LNCAP (cell line): Measurements from ENCODE around the gene ANKIB1.

Experiments
- TF ChIP-seq, protein P1 (sequence below): fragments of 450-650 bp; IDR thresholded peaks from 2 replicates; pipeline ENCODE4 v1.5.1; 2017; ENCODE audit warnings: mild to moderate bottlenecking

The ANKIB1 gene

DNA sequence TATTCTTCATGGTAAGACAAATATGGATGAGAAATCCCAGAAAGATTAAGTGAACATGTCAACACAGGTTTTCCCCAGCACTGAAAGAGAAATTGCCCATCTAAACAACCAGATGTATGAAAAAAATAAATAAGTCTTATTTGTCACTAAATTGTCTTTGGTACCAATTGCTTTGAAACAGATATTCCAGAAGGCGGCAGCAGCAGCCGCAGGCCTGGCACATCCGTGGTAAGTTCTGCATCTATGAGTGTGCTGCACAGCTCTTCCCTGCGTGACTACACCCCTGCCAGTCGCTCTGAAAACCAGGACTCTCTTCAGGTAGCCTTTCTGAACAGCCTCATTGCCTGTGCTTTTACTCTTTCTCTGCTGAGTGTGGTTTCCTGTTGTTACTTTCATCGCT, 151.8 kb downstream of the ANKIB1 start:
- TF ChIP-seq, protein P1, sequence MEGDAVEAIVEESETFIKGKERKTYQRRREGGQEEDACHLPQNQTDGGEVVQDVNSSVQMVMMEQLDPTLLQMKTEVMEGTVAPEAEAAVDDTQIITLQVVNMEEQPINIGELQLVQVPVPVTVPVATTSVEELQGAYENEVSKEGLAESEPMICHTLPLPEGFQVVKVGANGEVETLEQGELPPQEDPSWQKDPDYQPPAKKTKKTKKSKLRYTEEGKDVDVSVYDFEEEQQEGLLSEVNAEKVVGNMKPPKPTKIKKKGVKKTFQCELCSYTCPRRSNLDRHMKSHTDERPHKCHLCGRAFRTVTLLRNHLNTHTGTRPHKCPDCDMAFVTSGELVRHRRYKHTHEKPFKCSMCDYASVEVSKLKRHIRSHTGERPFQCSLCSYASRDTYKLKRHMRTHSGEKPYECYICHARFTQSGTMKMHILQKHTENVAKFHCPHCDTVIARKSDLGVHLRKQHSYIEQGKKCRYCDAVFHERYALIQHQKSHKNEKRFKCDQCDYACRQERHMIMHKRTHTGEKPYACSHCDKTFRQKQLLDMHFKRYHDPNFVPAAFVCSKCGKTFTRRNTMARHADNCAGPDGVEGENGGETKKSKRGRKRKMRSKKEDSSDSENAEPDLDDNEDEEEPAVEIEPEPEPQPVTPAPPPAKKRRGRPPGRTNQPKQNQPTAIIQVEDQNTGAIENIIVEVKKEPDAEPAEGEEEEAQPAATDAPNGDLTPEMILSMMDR: no peak

DNA sequence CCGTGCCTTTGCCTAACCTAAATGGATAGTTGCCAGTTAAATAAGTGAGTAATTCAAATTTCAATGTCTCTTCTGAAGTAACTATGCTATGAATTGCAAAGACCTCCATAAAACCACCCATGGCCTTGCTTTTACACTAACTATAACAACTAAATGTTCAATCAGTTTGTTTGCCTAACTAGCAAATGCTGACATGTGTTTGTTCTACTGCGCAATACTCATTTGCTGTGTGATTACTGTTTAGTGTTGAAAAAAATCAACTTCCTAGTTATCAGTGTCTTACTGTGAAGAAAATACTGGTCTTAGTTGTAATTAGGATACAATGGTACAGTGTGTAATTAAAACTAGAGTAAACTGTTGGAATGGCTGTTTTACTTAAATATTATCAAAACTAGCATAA, 154.2 kb downstream of the ANKIB1 start:
- TF ChIP-seq, protein P1: no peak

DNA sequence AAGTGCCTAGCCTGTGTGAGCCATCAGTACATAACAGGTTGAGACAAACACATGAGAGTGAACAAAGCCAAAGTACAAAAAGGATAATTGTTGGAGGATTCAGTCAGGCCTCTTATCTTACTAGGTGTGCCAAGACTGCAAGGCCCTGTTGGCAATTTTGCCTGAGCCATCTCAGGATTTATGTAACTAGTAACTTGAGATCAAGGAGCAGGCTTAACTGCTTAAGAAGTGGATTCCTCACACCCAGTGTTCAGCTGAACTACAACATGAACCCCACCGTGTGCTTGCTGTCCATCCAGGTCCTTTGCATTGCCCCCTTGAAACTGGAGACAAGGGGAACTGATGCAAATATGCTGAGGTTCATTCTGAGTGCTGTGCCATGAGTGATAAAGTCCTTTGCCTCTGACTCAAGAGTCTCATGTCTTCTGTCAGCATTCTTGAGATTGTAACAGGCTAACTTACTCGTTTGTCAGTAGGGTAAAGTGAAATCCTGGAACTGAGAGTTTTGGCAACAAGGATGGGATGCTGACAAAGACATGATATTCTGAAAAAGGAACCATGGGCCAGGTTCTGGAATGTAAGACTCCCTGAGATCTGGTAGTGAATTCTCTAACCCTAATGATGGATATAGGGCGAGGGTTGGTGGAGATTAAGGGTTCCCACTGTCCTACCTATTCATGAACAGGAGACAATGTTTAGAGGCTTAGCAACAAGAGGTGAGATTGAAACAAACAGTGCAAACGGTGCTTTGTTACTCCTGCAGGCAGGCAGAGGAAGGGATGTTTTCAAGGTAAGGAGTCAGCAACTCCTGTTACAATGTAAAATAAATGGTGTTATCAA, 157.4 kb downstream of the ANKIB1 start:
- TF ChIP-seq, protein P1: no peak

DNA sequence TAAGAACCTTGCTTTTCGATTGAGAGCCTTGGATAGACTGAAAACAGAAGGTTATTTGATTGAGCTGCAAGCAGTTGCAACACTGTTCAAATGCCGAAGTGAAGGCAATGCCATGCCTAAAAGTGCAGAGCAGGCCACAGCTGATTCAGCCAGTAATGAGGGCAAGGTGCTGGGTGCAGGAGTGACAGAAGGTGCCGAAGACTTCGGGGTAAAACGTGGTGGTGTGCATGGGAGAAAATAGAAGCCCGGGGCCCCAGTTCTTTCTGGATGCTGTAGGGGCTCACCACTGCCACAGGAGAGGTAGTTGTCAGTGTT, 157.9 kb downstream of the ANKIB1 start:
- TF ChIP-seq, protein P1: no peak

DNA sequence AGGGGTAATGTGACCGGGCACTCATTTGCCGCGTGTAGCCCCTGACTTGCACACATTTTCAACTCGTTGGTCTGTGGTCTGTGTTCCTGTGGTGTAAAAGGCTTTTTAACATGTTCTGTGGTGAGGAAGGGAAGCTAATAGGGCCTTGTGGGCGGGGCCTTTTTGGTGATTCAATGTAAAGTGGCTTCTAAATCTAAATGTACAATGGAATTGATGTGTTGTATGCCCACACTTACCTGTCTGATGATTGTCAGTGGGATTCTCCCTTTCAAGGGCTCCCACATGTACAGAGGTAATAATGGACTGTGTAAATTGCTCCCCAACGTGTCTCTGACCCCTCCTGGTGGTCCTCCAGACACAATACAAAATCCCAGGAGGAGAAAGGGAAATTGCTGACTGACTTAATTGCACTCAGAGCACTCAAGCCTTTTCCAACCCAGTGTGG, 158.4 kb downstream of the ANKIB1 start:
- TF ChIP-seq, protein P1: no peak

DNA sequence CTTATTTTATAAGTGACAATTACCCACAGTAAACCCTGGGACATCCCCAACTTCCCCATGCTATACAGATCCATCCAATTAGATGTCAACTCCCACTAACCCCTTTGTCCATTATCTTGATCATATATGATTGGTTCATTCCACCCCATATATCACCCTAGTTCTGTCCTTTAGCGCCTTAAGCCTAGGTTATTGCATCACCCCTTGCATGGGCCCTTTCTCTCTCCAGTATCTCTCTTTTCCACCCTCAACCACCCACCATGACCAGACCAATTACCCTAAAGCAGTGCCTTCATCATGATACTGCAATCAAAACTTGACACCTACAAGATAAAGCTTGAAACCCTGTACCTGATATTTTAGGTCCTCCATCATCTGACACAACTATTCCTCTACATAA, 163.6 kb downstream of the ANKIB1 start:
- TF ChIP-seq, protein P1: no peak

DNA sequence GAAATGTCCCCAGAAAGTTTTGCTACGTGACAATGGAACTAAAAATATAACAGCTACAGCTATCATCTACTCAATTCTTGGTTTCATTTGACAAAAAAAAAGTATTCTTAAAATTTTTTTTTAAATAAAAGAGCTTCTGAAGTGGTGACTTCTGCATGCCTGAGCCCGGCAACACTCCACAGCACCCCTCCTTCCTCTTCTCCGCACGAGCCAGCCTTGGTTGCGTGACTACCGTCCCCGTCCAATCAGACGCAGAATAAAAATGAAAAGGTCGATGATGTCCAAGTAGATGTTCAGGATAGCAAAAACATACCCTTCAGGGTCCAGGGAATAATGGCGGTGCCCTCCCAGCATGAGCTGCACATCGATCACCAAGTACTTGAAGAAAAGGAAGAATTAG, 167.0 kb downstream of the ANKIB1 start:
- TF ChIP-seq, protein P1: no peak

DNA sequence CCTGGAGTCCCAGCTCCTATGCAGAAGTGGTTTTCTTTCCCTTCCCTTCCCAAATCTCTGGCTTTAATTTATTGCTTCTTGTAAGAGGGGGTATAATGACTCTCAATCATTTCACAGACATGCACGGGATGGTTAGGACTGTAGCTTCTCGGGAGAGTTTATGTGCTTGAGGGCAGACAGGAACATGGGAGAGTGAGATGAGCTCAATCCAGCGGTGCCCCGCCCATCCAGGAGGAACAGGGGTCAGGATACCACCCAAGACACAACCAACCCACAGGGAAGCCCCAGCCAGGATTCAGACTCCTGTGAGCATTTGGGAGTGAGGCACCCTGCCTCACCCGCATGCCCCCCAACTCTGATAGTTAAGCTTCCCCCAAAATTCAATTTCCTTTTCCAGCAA, 167.8 kb downstream of the ANKIB1 start:
- TF ChIP-seq, protein P1: no peak
